NCI-H2227 (cell line): ENCODE measurements around the gene ASCL4.
"Not testable (repeated sequence)": the region's sequence is repeated elsewhere in the genome, so short reads cannot be mapped to it uniquely, and the experiment has no call there.

Experiments used
- DNase-seq: peaks from one replicate; lab custom pipeline; 2025; ENCODE audit not compliant: unreplicated experiment; lab: John Stamatoyannopoulos, UW

The ASCL4 gene

GRCh38 chr12:107774349-107775029 lies at the start of gene ASCL4:
Gene ASCL4 (plus strand): TSS chr12:107774704. CDS start chr12:107775219, 515 bp downstream.
- DNase-seq: peak; percentile 20

GRCh38 chr12:107727327-107727726 lies 47.2 kb upstream of the ASCL4 start:
- DNase-seq: not testable (repeated sequence)

GRCh38 chr12:107727742-107728141 lies 46.8 kb upstream of the ASCL4 start:
- DNase-seq: not testable (repeated sequence)

GRCh38 chr12:107730618-107731341 lies 43.7 kb upstream of the ASCL4 start:
- DNase-seq: no peak

GRCh38 chr12:107731366-107731765 lies 43.1 kb upstream of the ASCL4 start:
- DNase-seq: no peak

- no peak for DNase-seq
These were observed 42.1 kb upstream of the ASCL4 start for GRCh38 chr12:107732365-107732764.

GRCh38 chr12:107734139-107734538 lies 40.4 kb upstream of the ASCL4 start:
- DNase-seq: no peak

GRCh38 chr12:107735763-107736162 lies 38.7 kb upstream of the ASCL4 start:
- DNase-seq: no peak

GRCh38 chr12:107736914-107737313 lies 37.6 kb upstream of the ASCL4 start:
- DNase-seq: no peak

- no peak for DNase-seq
These were observed 26.0 kb upstream of the ASCL4 start for GRCh38 chr12:107748472-107748871.

GRCh38 chr12:107749083-107749482 lies 25.4 kb upstream of the ASCL4 start:
- no peak for DNase-seq

GRCh38 chr12:107759410-107759809 lies 15.1 kb upstream of the ASCL4 start:
- peak; percentile 65 for DNase-seq

- DNase-seq: peak; percentile 48
These were observed 14.2 kb upstream of the ASCL4 start for GRCh38 chr12:107760207-107760808.

- DNase-seq: peak; percentile 98
These were observed 13.5 kb upstream of the ASCL4 start, which contains the start of gene PRDM4 for GRCh38 chr12:107760809-107761501. Gene PRDM4 (minus strand): TSS chr12:107761137. CDS start chr12:107760515, 622 bp downstream.

GRCh38 chr12:107761502-107761904 lies 13.0 kb upstream of the ASCL4 start:
- DNase-seq: peak; percentile 60

- no peak for DNase-seq
These were observed 11.6 kb upstream of the ASCL4 start for GRCh38 chr12:107762874-107763273.

GRCh38 chr12:107764626-107765025 lies 9.9 kb upstream of the ASCL4 start:
- DNase-seq: no peak

- no peak for DNase-seq
These were observed 9.2 kb upstream of the ASCL4 start for GRCh38 chr12:107765316-107765715.

- DNase-seq: no peak
These were observed 7.0 kb upstream of the ASCL4 start for GRCh38 chr12:107767466-107767865.

GRCh38 chr12:107775093-107775721 lies 703 bp downstream of the ASCL4 start:
- peak; percentile 83 for DNase-seq

- DNase-seq: no peak
These were observed 1.7 kb downstream of the ASCL4 start for GRCh38 chr12:107776171-107776570.
